GM10266 (cell line): Measurements from ENCODE around the gene CCDC136.

ENCODE experiments used
- DNase-seq: peaks from one replicate; pipeline ENCODE4 v3.0.0; 2012; ENCODE audit errors: extremely low spot score
- CTCF ChIP-seq: IDR thresholded peaks from 2 replicates; pipeline ENCODE4 v1.5.1; 2012; ENCODE audit warnings: mild to moderate bottlenecking, low read depth; ENCODE audit not compliant: control insufficient read depth, insufficient read depth; ENCODE audit errors: missing control alignments

CCDC136 gene

DNA sequence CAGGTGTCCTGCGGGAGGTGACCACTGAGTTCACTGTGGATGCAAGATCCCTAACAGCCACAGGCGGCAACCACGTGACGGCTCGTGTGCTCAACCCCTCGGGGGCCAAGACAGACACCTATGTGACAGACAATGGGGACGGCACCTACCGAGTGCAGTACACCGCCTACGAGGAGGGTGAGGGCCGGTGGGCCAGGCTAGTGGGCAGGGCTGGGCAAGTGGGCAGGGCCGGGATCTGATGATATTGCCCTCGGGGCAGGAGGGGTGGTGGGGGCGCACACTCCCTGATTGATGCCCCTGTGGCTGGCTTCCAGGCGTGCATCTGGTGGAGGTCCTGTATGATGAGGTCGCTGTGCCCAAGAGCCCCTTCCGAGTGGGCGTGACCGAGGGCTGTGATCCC lies 54.2 kb downstream of the CCDC136 start:
- no peak for TF ChIP-seq CTCF
- no peak for DNase-seq

GRCh38 chr7:128846781-128847444 lies 55.1 kb downstream of the CCDC136 start:
- TF ChIP-seq CTCF = no peak
- DNase-seq = no peak

GRCh38 chr7:128847721-128848211 lies 56.0 kb downstream of the CCDC136 start:
- TF ChIP-seq CTCF = no peak
- DNase-seq = no peak

GRCh38 chr7:128848289-128849155 lies 56.8 kb downstream of the CCDC136 start:
- no peak for TF ChIP-seq CTCF
- no peak for DNase-seq

DNA sequence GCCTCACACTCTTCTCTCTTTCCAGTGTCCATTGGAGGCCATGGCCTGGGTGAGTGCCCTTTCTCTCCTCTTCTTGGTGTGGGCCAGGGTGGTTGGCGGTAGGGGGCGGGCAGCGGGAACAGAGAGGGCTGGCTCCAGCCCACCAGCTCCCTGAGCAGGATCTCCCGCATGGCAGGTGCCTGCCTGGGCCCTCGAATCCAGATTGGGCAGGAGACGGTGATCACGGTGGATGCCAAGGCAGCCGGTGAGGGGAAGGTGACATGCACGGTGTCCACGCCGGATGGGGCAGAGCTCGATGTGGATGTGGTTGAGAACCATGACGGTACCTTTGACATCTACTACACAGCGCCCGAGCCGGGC lies 57.4 kb downstream of the CCDC136 start:
- no peak for TF ChIP-seq CTCF
- DNase-seq = no peak

DNA sequence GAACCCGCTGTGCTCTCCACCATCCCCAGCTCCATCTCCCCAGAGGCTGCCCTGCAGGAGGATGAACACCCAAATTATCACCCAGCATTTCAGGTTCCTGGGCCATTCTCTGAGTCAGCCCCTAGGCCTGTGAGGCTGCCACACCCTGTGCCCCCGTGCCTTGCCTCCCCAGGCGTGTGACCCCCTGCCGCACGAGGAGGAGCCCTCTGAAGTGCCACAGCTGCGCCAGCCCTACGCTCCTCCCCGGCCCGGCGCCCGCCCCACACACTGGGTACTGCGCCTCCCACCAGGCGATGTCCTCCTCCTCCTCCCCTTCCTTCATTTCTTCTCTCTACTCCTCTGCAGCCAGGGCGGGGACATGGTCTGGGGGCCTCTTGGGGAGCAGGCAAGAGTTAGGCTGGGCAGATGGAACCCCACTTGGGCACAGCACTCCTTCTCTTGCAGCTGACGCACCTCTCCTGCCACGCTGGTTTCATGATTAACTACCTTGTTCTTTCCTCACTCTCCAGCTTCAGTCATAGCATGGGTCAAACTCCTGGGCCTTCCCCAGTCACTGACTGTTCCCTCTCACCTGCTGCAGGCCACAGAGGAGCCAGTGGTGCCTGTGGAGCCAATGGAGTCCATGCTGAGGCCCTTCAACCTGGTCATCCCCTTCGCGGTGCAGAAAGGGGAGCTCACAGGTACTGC lies 58.2 kb downstream of the CCDC136 start:
- no peak for TF ChIP-seq CTCF
- DNase-seq = no peak
